ENCODE measurements around the gene KLHL22. TPM values are rescaled to one million over a fixed set of nuclear protein-coding genes. Genes with fewer than 3 reads are reported as not detected.
"Not testable (repeated sequence)": the region's sequence is repeated elsewhere in the genome, so short reads cannot be mapped to it uniquely, and the experiment has no call there.

The KLHL22 gene
- total RNA-seq, 2 donors from 2014 or later = 21.4 to 26.5 TPM

DNA sequence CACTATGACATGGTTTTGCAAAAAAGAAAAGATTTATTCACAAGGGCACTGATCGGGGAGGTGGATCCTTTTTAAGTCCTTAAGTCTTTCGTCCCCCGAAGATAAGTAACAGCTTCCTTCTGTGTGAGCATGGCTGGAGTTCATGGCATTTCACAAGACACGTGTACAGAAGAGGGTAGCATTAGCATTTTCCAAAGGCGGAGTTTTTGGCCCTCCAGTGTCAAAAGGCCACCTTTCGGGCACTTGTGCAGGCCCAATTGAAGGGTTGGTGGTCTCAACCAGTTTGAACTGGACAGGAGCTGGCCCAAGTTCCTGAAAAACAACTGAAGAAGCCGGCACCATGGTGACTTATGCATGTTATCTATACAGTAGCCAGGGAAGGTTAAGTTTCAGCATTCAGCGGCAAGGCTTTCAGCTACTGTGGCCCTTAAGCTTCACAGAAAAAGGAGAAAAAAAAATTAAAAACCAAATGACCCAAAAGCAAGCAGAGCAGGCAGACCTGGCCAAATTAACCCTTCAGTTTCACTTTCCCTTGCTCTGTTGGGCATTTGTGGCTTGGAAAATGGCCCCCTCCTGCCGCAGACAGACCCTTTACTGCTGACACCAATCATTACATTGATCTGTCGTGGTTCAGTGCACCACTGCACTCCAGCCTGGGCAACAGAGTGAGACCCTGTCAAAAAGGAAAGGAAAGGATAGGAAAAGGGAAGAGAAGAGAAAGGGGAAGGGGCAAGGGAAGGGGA is 83.0 kb downstream of the KLHL22 start:
- DNase-seq = no peak
- no peaks in the 10 kb centered on the region for H3K9me3 Mint-ChIP-seq
- ATAC-seq (replicated peaks in 1 of 2) = no peak
- H3K27ac Mint-ChIP-seq = no peak overlapping the region
- H3K4me3 Mint-ChIP-seq = no peak overlapping the region
- H3K36me3 Mint-ChIP-seq (ENCODE audit: insufficient read depth in 2 of 2) = no peaks in the 10 kb centered on the region
- no peaks in the 10 kb centered on the region for H3K27me3 Mint-ChIP-seq (ENCODE audit: low read depth)
- H3K4me1 Mint-ChIP-seq (ENCODE audit: low read depth) = no peaks in the 10 kb centered on the region

DNA sequence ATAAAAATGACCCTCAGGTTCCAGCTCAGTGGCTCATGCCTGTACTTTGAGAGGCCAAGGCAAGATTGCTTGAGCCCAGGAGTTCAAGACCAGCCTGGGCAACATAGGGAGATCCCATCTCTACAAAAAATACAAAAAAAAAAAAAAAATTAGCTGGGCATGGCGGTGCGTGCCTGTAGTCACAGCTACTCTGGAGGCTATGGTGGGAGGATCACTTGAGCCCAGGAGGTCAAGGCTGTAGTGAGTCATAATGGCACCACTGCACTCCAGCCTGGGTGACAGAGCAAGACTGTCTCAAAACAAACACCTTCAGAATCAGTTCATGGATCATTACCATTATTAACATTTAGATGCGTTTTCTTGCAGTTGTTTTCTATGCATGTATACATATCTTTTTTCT is 86.2 kb downstream of the KLHL22 start:
- ATAC-seq (replicated peaks in 1 of 2); H3K27ac Mint-ChIP-seq; H3K4me3 Mint-ChIP-seq; H3K27me3 Mint-ChIP-seq (ENCODE audit: low read depth); H3K4me1 Mint-ChIP-seq (ENCODE audit: low read depth); H3K36me3 Mint-ChIP-seq (ENCODE audit: insufficient read depth in 2 of 2); H3K9me3 Mint-ChIP-seq; DNase-seq: not testable (repeated sequence)

DNA sequence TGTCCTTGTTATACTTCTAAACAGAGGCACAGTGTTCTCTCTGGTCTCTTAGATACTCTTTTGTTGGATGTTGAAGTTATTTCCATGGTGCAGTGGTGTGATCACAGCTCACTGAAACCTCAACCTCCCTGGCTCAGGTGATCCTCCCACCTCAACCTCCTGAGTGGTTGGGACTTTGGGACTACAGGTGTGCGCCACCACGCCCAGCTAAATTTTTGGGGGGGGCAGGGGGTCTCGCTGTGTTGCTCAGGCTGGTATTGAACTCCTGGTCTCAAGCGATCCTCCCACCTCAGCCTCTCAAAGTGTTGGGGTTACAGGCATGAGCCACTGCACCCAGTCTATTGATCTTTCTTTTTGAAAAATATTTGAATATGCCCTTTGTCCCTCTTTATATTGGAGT is 86.7 kb downstream of the KLHL22 start:
- no peak for ATAC-seq (replicated peaks in 1 of 2)
- Mint-ChIP-seq H3K4me1 (ENCODE audit: low read depth) (no peaks in the 10 kb centered on the region), H3K4me3 (no peak overlapping the region), H3K27me3 (ENCODE audit: low read depth) (no peaks in the 10 kb centered on the region), H3K27ac (no peak overlapping the region), H3K9me3 (no peaks in the 10 kb centered on the region), H3K36me3 (ENCODE audit: insufficient read depth in 2 of 2) (peaks cover 0 to 2% of the 10 kb centered on the region in 2 donors)
- no peak for DNase-seq

- no peaks in the 10 kb centered on the region for H3K27me3 Mint-ChIP-seq (ENCODE audit: low read depth)
- DNase-seq = no peak
- no peak overlapping the region for H3K4me3 Mint-ChIP-seq
- no peak overlapping the region for H3K27ac Mint-ChIP-seq
- no peaks in the 10 kb centered on the region for H3K9me3 Mint-ChIP-seq
- H3K36me3 Mint-ChIP-seq (ENCODE audit: insufficient read depth in 2 of 2) = peaks cover 0 to 2% of the 10 kb centered on the region in 2 donors
- no peak for ATAC-seq (replicated peaks in 1 of 2)
- no peaks in the 10 kb centered on the region for H3K4me1 Mint-ChIP-seq (ENCODE audit: low read depth)
Observed at GRCh38 chr22:20407829-20408228, 87.8 kb downstream of the KLHL22 start.

GRCh38 chr22:20406686-20407408 is 88.7 kb downstream of the KLHL22 start:
- Mint-ChIP-seq H3K27ac (no peak overlapping the region), H3K9me3 (no peaks in the 10 kb centered on the region), H3K36me3 (ENCODE audit: insufficient read depth in 2 of 2) (peaks cover 0 to 2% of the 10 kb centered on the region in 2 donors), H3K4me1 (ENCODE audit: low read depth) (no peaks in the 10 kb centered on the region), H3K27me3 (ENCODE audit: low read depth) (no peaks in the 10 kb centered on the region), H3K4me3 (no peak overlapping the region)
- no peak for DNase-seq
- ATAC-seq (replicated peaks in 1 of 2) = no peak

- Mint-ChIP-seq H3K36me3 (ENCODE audit: insufficient read depth in 2 of 2) (peaks cover 0 to 2% of the 10 kb centered on the region in 2 donors), H3K4me3 (no peak overlapping the region)
Observed at GRCh38 chr22:20405931-20406685, 89.5 kb downstream of the KLHL22 start.

GRCh38 chr22:20405291-20405930 is 90.2 kb downstream of the KLHL22 start:
- Mint-ChIP-seq H3K4me3 (no peak overlapping the region), H3K36me3 (ENCODE audit: insufficient read depth in 2 of 2) (peaks cover 0 to 2% of the 10 kb centered on the region in 2 donors), H3K27ac (no peak overlapping the region), H3K9me3 (no peaks in the 10 kb centered on the region), H3K4me1 (ENCODE audit: low read depth) (no peaks in the 10 kb centered on the region), H3K27me3 (ENCODE audit: low read depth) (no peaks in the 10 kb centered on the region)
- ATAC-seq (replicated peaks in 1 of 2) (no peak), DNase-seq (no peak)

More at GRCh38 chr22:20405931-20406685, 89.5 kb downstream of the KLHL22 start:
- ATAC-seq (replicated peaks in 1 of 2) (no peak), DNase-seq (no peak)
- Mint-ChIP-seq H3K4me1 (ENCODE audit: low read depth) (no peaks in the 10 kb centered on the region), H3K27ac (no peak overlapping the region), H3K27me3 (ENCODE audit: low read depth) (no peaks in the 10 kb centered on the region), H3K9me3 (no peaks in the 10 kb centered on the region)

- ATAC-seq (replicated peaks in 1 of 2) = no peak
- Mint-ChIP-seq H3K4me3 (no peak overlapping the region), H3K4me1 (ENCODE audit: low read depth) (no peaks in the 10 kb centered on the region), H3K9me3 (no peaks in the 10 kb centered on the region), H3K27ac (no peak overlapping the region), H3K27me3 (ENCODE audit: low read depth) (no peaks in the 10 kb centered on the region), H3K36me3 (ENCODE audit: insufficient read depth in 2 of 2) (peaks cover 0 to 2% of the 10 kb centered on the region in 2 donors)
- DNase-seq = no peak
Observed at GRCh38 chr22:20404881-20405280, 90.7 kb downstream of the KLHL22 start.

GRCh38 chr22:20403779-20404140 is 91.8 kb downstream of the KLHL22 start:
- H3K4me3 Mint-ChIP-seq = no peak overlapping the region
- no peaks in the 10 kb centered on the region for H3K9me3 Mint-ChIP-seq
- ATAC-seq (replicated peaks in 1 of 2) (no peak), DNase-seq (no peak)
- peaks cover 0 to 2% of the 10 kb centered on the region in 2 donors for H3K36me3 Mint-ChIP-seq (ENCODE audit: insufficient read depth in 2 of 2)
- no peak overlapping the region for H3K27ac Mint-ChIP-seq
- H3K27me3 Mint-ChIP-seq (ENCODE audit: low read depth) = no peaks in the 10 kb centered on the region
- no peaks in the 10 kb centered on the region for H3K4me1 Mint-ChIP-seq (ENCODE audit: low read depth)

DNA sequence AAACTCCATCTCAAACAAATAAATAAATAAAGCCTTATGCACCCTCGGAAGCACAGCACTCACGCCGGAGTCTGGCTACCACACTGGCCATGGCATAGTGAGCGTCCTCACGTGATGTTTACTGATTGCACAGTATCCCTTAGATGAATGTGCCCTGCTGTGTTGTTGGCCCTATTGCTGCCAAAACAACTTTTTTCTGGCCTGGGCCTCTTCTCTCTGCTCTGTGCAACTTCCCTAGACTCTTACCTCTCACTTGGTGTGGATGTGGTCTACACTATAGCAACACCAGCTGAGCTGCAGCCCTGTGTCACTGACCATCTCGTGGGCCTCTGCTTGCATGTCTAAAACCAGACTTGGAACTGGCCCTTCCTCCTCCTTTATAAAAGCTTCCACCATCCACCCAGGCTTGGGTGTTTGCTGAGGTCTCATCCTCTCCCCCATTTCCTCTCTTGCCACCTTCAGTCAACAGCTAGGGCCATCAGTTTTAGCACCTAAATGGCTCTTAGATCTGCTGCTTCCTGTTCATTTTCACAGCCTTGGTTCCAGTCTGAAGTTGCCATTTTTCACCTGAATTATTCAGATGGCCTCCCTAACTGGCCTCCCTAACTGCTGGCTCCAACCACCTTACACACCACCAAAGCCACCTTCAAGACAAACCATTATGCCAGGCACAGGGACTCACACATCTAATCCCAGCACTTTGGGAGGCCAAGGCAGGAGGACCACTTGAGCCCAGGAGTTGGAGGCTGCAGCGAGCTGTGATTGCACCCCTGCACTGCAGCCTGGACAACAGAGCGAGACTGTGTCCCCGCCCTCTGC is 92.4 kb downstream of the KLHL22 start:
- no peak for DNase-seq
- H3K27ac Mint-ChIP-seq = peak overlapping the region; percentile 8
- H3K4me1 Mint-ChIP-seq (ENCODE audit: low read depth) = no peaks in the 10 kb centered on the region
- no peak overlapping the region for H3K4me3 Mint-ChIP-seq
- no peak for ATAC-seq (replicated peaks in 1 of 2)
- no peaks in the 10 kb centered on the region for H3K27me3 Mint-ChIP-seq (ENCODE audit: low read depth)
- H3K9me3 Mint-ChIP-seq = no peaks in the 10 kb centered on the region
- peaks cover 0 to 2% of the 10 kb centered on the region in 2 donors for H3K36me3 Mint-ChIP-seq (ENCODE audit: insufficient read depth in 2 of 2)

DNA sequence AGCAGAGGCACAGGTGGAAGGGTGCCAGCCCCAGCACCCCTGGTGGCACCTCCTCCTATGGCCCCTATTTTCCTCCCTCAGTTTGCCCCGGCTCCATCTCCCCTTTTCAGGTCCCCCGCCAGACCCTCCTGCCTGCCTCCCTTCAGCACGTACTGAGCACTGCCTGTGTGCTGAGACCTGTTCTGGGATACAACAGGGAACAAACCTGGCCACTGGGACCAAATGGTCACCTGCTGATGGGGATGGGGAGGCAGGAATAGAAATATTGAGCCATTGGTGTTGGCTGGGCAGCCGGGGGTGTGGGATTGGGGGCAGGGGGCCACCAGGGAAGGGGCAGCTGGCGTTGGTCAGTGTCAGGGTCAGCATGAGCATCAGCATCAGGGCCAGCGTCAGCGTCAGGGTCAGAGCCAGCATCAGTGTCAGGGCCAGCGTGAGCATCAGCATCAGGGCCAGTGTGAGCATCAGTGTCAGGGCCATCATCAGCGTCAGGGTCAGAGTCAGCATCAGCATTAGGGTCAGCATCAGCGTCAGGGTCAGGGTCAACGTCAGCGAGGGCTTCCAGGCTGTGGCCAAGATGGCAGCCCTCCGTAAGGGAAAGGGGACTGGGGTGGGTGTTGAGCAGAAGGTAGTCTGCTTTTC is 94.1 kb downstream of the KLHL22 start:
- Mint-ChIP-seq H3K9me3 (no peaks in the 10 kb centered on the region), H3K4me1 (ENCODE audit: low read depth) (peaks cover 11% of the 10 kb centered on the region), H3K4me3 (no peak overlapping the region), H3K27ac (no peak overlapping the region), H3K27me3 (ENCODE audit: low read depth) (no peaks in the 10 kb centered on the region), H3K36me3 (ENCODE audit: insufficient read depth in 2 of 2) (peaks cover 0 to 2% of the 10 kb centered on the region in 2 donors)
- ATAC-seq (replicated peaks in 1 of 2) (no peak), DNase-seq (no peak)
